Skeletal muscle tissue (tissue), 4 donors: ENCODE measurements around the gene COPS8. TPM values are rescaled to one million over a fixed set of nuclear protein-coding genes. Genes with fewer than 3 reads are reported as not detected.
A peak's percentile ranks its signal among the peaks of the same experiment; 100 is the strongest.

Experiments used
- H3K27ac ChIP-seq: one replicate; pipeline ENCODE4 v1.7.0; 2013; ENCODE audit warnings: mild to moderate bottlenecking, low read depth, low read length, inconsistent platforms
- H3K27me3 ChIP-seq, 3 donors: one replicate each; pipeline ENCODE4 v1.7.0; 2013; ENCODE audit warnings: low read length in 3 of 3; ENCODE audit not compliant: control insufficient read depth in 3 of 3, insufficient read depth in 3 of 3
- H3K36me3 ChIP-seq, 3 donors: one replicate each; pipeline ENCODE4 v1.7.0; 2013; ENCODE audit warnings: low read length in 3 of 3; ENCODE audit not compliant: control insufficient read depth in 3 of 3, insufficient read depth in 3 of 3
- H3K4me1 ChIP-seq, 3 donors: one replicate each; pipeline ENCODE4 v1.7.0; 2013; ENCODE audit warnings: low read length in 3 of 3, mild to moderate bottlenecking in 3 of 3; ENCODE audit not compliant: control insufficient read depth in 3 of 3, insufficient read depth in 3 of 3
- H3K4me3 ChIP-seq, 3 donors: one replicate each; pipeline ENCODE4 v1.7.0; 2013; ENCODE audit warnings: low read length in 3 of 3
- H3K9ac ChIP-seq, 3 donors: one replicate each; pipeline ENCODE4 v1.7.0; 2013; ENCODE audit warnings: low read length in 3 of 3, mild to moderate bottlenecking in 3 of 3, moderate library complexity in 2 of 3, low read depth in 1 of 3
- H3K9me3 ChIP-seq, 3 donors: one replicate each; pipeline ENCODE4 v1.7.0; 2013; ENCODE audit warnings: low read length in 3 of 3; ENCODE audit not compliant: control insufficient read depth in 3 of 3
- total RNA-seq: library from RNA; depleted of rRNA; stranded (reverse); fragments of >200 nt; gene quantifications from one replicate; pipeline ENCODE4 v1.2.3, GENCODE V29; 2014
- donor health status: Osteomylitis.

Gene COPS8
- total RNA-seq, 1 donor from 2014 or later: 55.8 TPM

DNA sequence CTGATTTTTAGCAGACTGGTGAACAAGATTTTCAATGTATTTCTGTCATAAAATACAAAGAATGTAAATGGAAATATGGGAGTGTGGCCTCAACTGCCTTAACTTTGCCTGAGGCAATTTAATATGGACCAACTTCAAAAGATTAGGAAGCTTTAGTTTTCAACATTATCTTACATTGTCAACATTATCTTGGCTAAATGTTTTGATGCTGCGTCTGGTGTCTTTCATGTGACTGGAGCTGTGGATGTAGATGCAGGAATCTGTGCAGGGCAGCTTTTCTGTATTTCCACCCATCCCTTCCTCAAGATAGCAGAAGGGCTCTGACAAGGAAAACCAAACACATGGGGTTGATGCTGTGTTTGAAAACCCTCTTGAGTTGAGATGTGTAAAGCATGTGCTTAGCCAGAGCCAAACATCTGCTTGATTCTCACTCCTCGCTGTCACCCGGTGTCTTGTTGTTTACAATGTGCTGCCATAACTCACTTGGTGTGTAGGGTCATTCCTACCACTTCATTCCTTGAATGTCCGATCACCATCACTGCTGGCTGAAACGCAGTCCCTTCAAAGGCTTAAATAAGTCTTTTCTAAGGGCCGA, 33.0 kb downstream of the COPS8 start:
- no peaks in the 10 kb centered on the region for H3K27me3 ChIP-seq
- no peak overlapping the region for H3K27ac ChIP-seq
- no peak overlapping the region for H3K9ac ChIP-seq
- H3K4me3 ChIP-seq: no peak overlapping the region
- H3K36me3 ChIP-seq: no peaks in the 10 kb centered on the region
- H3K4me1 ChIP-seq: peaks cover 0 to 9% (median 4%) of the 10 kb centered on the region in 3 donors
- H3K9me3 ChIP-seq: no peaks in the 10 kb centered on the region

DNA sequence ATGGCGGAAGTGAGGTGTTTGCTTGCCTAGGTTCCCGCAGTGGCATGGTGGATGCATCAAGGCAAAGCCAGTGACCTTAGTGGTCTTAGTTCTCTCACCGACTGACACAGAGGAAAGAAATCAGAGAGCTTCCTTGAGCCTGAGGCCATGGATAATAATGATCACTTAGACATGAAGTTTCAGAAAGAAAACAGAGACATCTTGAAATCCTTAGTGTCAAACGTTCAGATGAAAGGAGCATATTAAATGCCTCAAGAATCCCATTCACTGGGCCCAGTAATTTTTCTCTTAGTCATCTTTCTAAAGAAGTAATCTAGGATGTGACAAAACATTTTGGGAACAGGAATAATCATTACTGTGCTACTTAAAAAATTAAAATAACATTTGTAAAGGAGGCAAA, 35.2 kb downstream of the COPS8 start:
- no peaks in the 10 kb centered on the region for H3K36me3 ChIP-seq
- no peak overlapping the region for H3K27ac ChIP-seq
- H3K9me3 ChIP-seq: no peaks in the 10 kb centered on the region
- no peaks in the 10 kb centered on the region for H3K27me3 ChIP-seq
- H3K9ac ChIP-seq: no peak overlapping the region
- H3K4me3 ChIP-seq: no peak overlapping the region
- peaks cover 0 to 9% (median 4%) of the 10 kb centered on the region in 3 donors for H3K4me1 ChIP-seq

DNA sequence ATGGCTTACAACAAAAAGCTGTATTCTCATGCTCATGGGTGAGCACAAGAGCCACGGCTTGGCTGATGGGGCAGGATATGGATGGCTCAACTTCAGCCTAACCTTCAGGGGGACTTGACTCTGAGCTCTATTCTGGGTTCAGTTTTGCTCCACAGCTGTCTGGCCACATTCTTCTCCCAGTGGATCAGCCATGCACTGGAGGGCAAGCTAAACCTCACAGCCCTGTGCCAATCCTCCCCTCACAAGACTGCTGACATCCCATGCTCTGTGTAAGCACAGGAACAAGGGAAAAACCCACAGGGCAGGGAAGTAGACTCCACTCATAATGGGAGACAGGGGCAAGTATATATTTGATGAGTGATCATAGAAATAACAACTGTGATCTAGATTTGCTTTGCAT, 35.6 kb downstream of the COPS8 start:
- Histone ChIP-seq H3K4me1 (peaks cover 0 to 10% (median 4%) of the 10 kb centered on the region in 3 donors), H3K27me3 (no peaks in the 10 kb centered on the region), H3K4me3 (no peak overlapping the region), H3K27ac (no peak overlapping the region), H3K9me3 (no peaks in the 10 kb centered on the region), H3K36me3 (no peaks in the 10 kb centered on the region), H3K9ac (no peak overlapping the region)

GRCh38 chr2:237122214-237122666, 36.6 kb downstream of the COPS8 start:
- H3K9ac ChIP-seq: no peak overlapping the region

GRCh38 chr2:237124820-237125219, 39.1 kb downstream of the COPS8 start:
- peaks cover 9 to 17% (median 16%) of the 10 kb centered on the region in 3 donors for H3K4me1 ChIP-seq
- H3K27me3 ChIP-seq: no peaks in the 10 kb centered on the region
- H3K9me3 ChIP-seq: no peaks in the 10 kb centered on the region
- no peak overlapping the region for H3K4me3 ChIP-seq
- no peaks in the 10 kb centered on the region for H3K36me3 ChIP-seq
- no peak overlapping the region for H3K27ac ChIP-seq
- no peak overlapping the region for H3K9ac ChIP-seq

More at GRCh38 chr2:237122214-237122666, 36.6 kb downstream of the COPS8 start:
- peaks cover 3 to 12% (median 4%) of the 10 kb centered on the region in 3 donors for H3K4me1 ChIP-seq
- H3K4me3 ChIP-seq: no peak overlapping the region
- no peaks in the 10 kb centered on the region for H3K9me3 ChIP-seq
- no peaks in the 10 kb centered on the region for H3K36me3 ChIP-seq
- no peak overlapping the region for H3K27ac ChIP-seq
- no peaks in the 10 kb centered on the region for H3K27me3 ChIP-seq

DNA sequence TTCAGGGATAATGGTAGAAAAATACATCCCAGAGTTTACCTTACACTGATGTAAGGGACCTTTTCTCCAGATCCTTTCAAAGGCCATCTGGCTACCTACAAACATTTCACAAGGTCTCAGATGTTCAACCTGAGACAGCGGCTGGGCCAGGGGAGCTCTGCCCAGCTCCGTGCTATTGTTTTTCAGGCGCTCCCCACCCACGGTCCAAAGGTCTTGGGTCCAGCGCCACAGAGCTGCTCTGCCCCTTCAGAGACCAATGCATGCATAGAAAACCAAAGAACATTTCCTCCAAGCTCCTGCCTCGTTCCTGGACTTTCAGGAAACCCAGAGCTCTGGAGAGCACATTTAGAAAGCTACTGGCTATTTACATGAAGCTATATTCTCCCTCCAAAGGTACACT, 40.3 kb downstream of the COPS8 start:
- Histone ChIP-seq H3K9me3 (no peaks in the 10 kb centered on the region), H3K27ac (no peak overlapping the region), H3K36me3 (no peaks in the 10 kb centered on the region), H3K27me3 (no peaks in the 10 kb centered on the region), H3K4me1 (peaks cover 9 to 17% (median 16%) of the 10 kb centered on the region in 3 donors), H3K9ac (no peak overlapping the region), H3K4me3 (no peak overlapping the region)

DNA sequence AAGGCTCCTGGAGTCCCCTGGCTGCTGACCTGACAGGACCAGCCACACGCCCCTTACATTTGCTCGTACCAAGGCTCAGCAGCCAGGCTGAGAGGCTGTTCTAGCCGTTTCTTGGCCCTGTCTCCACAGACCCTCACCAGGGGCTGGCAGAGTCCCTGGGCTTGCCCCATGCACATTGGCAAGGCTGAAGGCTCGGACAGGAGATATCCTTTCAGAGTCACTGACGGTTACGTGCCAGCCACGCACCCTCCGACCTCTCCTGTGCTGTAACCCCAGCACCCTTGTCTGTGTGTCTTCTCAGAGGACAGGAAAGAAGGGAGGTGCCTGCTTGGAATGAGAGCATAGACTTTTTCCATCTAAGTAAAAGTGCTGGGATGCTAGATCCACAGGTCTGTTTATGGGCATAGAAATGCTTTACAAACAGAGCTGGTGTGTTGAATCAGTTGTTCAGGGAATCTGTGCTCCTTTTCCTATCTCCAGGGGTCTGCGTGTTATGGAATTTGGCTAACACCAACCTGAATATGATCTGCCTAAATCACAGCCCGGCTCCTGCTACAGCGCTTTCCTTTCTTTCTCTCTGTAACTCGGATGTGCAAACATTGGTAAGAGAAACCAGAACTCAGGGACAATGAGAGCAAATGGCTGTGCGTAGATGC, 41.0 kb downstream of the COPS8 start:
- H3K4me3 ChIP-seq: no peak overlapping the region
- no peak overlapping the region for H3K9ac ChIP-seq
- peaks cover 9 to 17% (median 16%) of the 10 kb centered on the region in 3 donors for H3K4me1 ChIP-seq
- no peaks in the 10 kb centered on the region for H3K27me3 ChIP-seq
- H3K27ac ChIP-seq: peak overlapping the region; percentile 52
- no peaks in the 10 kb centered on the region for H3K9me3 ChIP-seq
- H3K36me3 ChIP-seq: no peaks in the 10 kb centered on the region

GRCh38 chr2:237128026-237128703, 42.5 kb downstream of the COPS8 start:
- Histone ChIP-seq H3K4me3 (no peak overlapping the region), H3K36me3 (no peaks in the 10 kb centered on the region), H3K9ac (peak overlapping the region in 2 of 3 donors; percentile 2 to 51), H3K27ac (peak overlapping the region; percentile 48), H3K4me1 (peaks cover 9 to 17% (median 16%) of the 10 kb centered on the region in 3 donors), H3K27me3 (no peaks in the 10 kb centered on the region), H3K9me3 (no peaks in the 10 kb centered on the region)

DNA sequence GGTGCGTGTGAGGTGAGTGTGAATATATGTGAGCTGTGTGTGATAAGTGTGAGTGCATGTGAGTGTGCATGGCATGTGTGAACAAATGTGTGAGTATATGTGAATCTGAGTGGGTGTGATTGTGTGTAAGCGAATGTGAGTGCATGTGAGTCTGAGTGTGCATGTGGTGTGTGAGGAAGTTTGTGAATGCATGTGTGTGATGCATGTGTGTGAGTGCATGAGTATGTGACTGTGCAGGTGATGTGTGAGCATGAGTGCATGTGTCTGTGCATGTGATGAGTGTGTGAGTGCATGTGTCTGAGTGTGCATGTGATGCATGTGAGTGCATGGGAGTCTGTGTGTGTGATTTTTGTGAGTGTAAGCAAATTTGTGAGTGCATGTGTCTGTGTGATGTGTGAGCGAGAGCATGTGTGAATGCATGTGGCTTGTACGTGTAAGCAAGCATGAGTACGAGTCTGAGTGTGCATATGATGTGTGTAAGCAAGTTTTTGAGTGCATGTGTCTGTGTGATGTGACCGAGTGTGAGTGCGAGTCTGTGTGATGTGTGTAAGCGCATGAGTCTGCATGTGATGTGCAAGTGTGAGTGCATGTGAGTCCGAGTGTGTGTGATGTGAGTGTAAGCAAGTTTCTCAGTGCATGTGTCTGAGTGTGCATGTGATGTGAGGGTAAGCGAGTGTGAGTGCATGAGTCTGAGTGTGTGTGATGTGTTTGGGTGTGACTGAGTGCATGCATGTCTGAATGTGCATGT, 43.3 kb downstream of the COPS8 start:
- no peak overlapping the region for H3K4me3 ChIP-seq
- no peaks in the 10 kb centered on the region for H3K27me3 ChIP-seq
- no peak overlapping the region for H3K27ac ChIP-seq
- H3K4me1 ChIP-seq: peaks cover 9 to 17% (median 16%) of the 10 kb centered on the region in 3 donors
- no peaks in the 10 kb centered on the region for H3K9me3 ChIP-seq
- H3K9ac ChIP-seq: peak overlapping the region in 1 of 3 donors; percentile 33
- no peaks in the 10 kb centered on the region for H3K36me3 ChIP-seq
